Stimulated activated naive CD8-positive, alpha-beta T cell treated with anti-CD3 and anti-CD28 coated beads, Interleukin-15, Interleukin-2, amounts not matched to agents 100 ng/mL and 50 ng/mL, for 24 hours (primary cell): ENCODE results near the gene ABCG2.

ENCODE experiments used
- H3K27ac Mint-ChIP-seq: one replicate; pipeline ENCODE4 v1.8.0; 2021; ENCODE audit warnings: mild to moderate bottlenecking, mixed read lengths
- H3K27me3 Mint-ChIP-seq: one replicate; pipeline ENCODE4 v1.8.0; 2021; ENCODE audit warnings: mixed read lengths
- H3K36me3 Mint-ChIP-seq: one replicate; pipeline ENCODE4 v1.8.0; 2021; ENCODE audit warnings: low read depth, mixed read lengths
- H3K4me1 Mint-ChIP-seq: one replicate; pipeline ENCODE4 v1.8.0; 2021; ENCODE audit warnings: low read depth, mixed read lengths
- H3K4me3 Mint-ChIP-seq: one replicate; pipeline ENCODE4 v1.8.0; 2021; ENCODE audit warnings: mild to moderate bottlenecking, mixed read lengths
- H3K9me3 Mint-ChIP-seq: one replicate; pipeline ENCODE4 v1.8.0; 2021; ENCODE audit warnings: mixed read lengths

Gene ABCG2

DNA sequence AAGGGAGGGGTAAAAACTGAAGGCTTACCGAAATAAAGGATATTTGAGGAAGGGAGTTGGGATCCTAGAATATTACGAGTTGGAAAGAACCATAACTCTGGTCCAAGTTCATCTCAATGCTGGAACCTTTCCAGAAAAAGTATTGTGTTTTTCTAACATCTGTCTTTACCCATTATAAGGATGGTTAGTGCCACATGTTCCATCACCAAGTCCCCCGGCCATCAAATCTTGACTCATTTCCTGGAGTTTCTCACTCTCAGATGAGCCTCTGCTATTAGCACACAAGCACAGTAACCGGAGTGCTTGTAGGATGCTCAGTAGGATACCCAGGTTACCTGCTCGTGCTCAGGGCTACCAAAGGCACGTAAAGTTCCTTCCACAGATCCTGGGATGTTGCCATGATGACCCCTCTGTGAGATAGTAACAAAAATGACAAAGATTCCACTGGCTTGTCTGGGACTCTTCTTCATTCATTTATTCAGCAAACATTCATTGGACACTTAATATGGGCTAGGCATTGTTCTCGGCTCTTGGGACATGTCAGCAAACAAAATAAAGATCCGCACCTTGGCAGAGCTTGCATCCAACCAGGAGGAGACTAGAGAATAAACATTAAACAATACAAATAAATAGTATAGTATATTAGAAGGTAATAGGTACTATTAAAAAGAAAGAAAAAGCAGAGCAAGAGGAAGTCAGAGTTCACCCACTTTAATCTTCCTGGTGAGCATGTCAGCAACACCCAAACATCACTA, 114.7 kb downstream of the ABCG2 start:
- no peaks in the 10 kb centered on the region for H3K27me3 Mint-ChIP-seq
- no peak overlapping the region for H3K4me3 Mint-ChIP-seq

GRCh38 chr4:88043001-88043400, 115.4 kb downstream of the ABCG2 start:
- Mint-ChIP-seq H3K9me3 (no peaks in the 10 kb centered on the region), H3K27me3 (no peaks in the 10 kb centered on the region), H3K4me3 (no peak overlapping the region), H3K27ac (no peak overlapping the region), H3K36me3 (peaks cover 37% of the 10 kb centered on the region), H3K4me1 (no peaks in the 10 kb centered on the region)

More for the DNA sequence above, 114.7 kb downstream of the ABCG2 start:
- no peaks in the 10 kb centered on the region for H3K9me3 Mint-ChIP-seq
- no peaks in the 10 kb centered on the region for H3K4me1 Mint-ChIP-seq
- peaks cover 32% of the 10 kb centered on the region for H3K36me3 Mint-ChIP-seq
- no peak overlapping the region for H3K27ac Mint-ChIP-seq

- no peaks in the 10 kb centered on the region for H3K27me3 Mint-ChIP-seq
- no peak overlapping the region for H3K27ac Mint-ChIP-seq
- H3K4me3 Mint-ChIP-seq, result no peak overlapping the region
- peaks cover 26% of the 10 kb centered on the region for H3K36me3 Mint-ChIP-seq
- H3K9me3 Mint-ChIP-seq, result no peaks in the 10 kb centered on the region
- H3K4me1 Mint-ChIP-seq, result no peaks in the 10 kb centered on the region
Measured at GRCh38 chr4:88041626-88042025, 116.8 kb downstream of the ABCG2 start.

- H3K4me3 Mint-ChIP-seq, result no peak overlapping the region
- no peaks in the 10 kb centered on the region for H3K4me1 Mint-ChIP-seq
- no peaks in the 10 kb centered on the region for H3K9me3 Mint-ChIP-seq
- no peak overlapping the region for H3K27ac Mint-ChIP-seq
- peaks cover 29% of the 10 kb centered on the region for H3K36me3 Mint-ChIP-seq
- H3K27me3 Mint-ChIP-seq, result no peaks in the 10 kb centered on the region
Measured at GRCh38 chr4:88040707-88041106, 117.7 kb downstream of the ABCG2 start.
